Panc1 (cell line): Measurements from ENCODE around the gene NCKAP5. TPM values are rescaled to one million over a fixed set of nuclear protein-coding genes. Genes with fewer than 3 reads are reported as not detected.

ENCODE experiments used
- ATAC-seq: fragments of 200-7000 bp; cut with Tn5 transposase; 2 replicates; pipeline ENCODE4 v1.9.1; 2020; ENCODE audit warnings: mild to moderate bottlenecking, moderate library complexity
- BruUV-seq: library from RNA; stranded (reverse); fragments of 400-500 nt; replicated peaks from 2 replicates; lab custom pipeline; 2021; lab: Mats Ljungman, UMichigan
- CTCF ChIA-PET: fragments of 300-600 bp; sonication (Branson Sonifier 250); formaldehyde crosslinking; loops from one replicate; lab custom pipeline; 2022; ENCODE audit warnings: antibody characterized with exemption; lab: Charles Lee
- POLR2A ChIA-PET: fragments of 300-600 bp; sonication (Branson Sonifier 250); formaldehyde crosslinking; loops from one replicate; lab custom pipeline; 2022; ENCODE audit warnings: antibody characterized with exemption; lab: Charles Lee
- DNase-seq: peaks from one replicate; pipeline ENCODE4 v3.0.0-alpha.2; 2010; ENCODE audit warnings: low read depth, low spot score
- H3K27ac ChIP-seq: 2 replicates; pipeline ENCODE4 v1.5.1; 2011; ENCODE audit warnings: mild to moderate bottlenecking, low read length, inconsistent platforms
- H3K27me3 ChIP-seq: fragments of 200-500 bp; sonication (Bioruptor generic); 2 replicates; pipeline ENCODE4 v1.6.0; 2014; ENCODE audit warnings: low read length, inconsistent platforms; ENCODE audit not compliant: control insufficient read depth, insufficient read depth
- H3K36me3 ChIP-seq: fragments of 200-500 bp; sonication (Bioruptor generic); 2 replicates; pipeline ENCODE4 v1.5.1; 2014; ENCODE audit warnings: inconsistent platforms, mild to moderate bottlenecking, low read length, moderate library complexity; ENCODE audit not compliant: control insufficient read depth, insufficient read depth
- H3K4me1 ChIP-seq: 2 replicates; pipeline ENCODE4 v1.5.1; 2011; ENCODE audit warnings: inconsistent platforms, mild to moderate bottlenecking, low read length, moderate library complexity; ENCODE audit not compliant: control insufficient read depth, insufficient read depth
- H3K4me3 ChIP-seq, 2 experiments: 2 replicates each; pipeline ENCODE4 v1.5.1; 2011 to 2012; ENCODE audit warnings: low read depth in 2 of 2, low read length in 2 of 2, mild to moderate bottlenecking in 2 of 2, inconsistent platforms in 1 of 2, moderate library complexity in 1 of 2
- H3K9me3 ChIP-seq: fragments of 200-500 bp; sonication (Bioruptor generic); 2 replicates; pipeline ENCODE4 v1.5.1; 2014; ENCODE audit warnings: low read depth, mild to moderate bottlenecking, inconsistent platforms, low read length, moderate library complexity; ENCODE audit not compliant: control insufficient read depth, insufficient read depth
- CTCF ChIP-seq: fragments of 450-650 bp; IDR thresholded peaks from 2 replicates; pipeline ENCODE4 v1.5.1; 2017; ENCODE audit warnings: mild to moderate bottlenecking
- POLR2AphosphoS5 ChIP-seq: IDR thresholded peaks from 2 replicates; pipeline ENCODE4 v1.6.1; 2012; ENCODE audit warnings: mild to moderate bottlenecking, low read depth, low read length, moderate library complexity
- REST ChIP-seq, 2 experiments: IDR thresholded peaks; 2 replicates each; pipeline ENCODE4 v1.6.1; 2011 to 2012; ENCODE audit warnings: low read depth in 2 of 2, control low read depth in 1 of 2, low read length in 1 of 2, mild to moderate bottlenecking in 1 of 2, moderate library complexity in 1 of 2; ENCODE audit not compliant: insufficient read depth in 1 of 2
- SIN3A ChIP-seq: IDR thresholded peaks from 2 replicates; pipeline ENCODE4 v1.6.1; 2012; ENCODE audit warnings: low read depth, mild to moderate bottlenecking, low read length, moderate library complexity, borderline replicate concordance; ENCODE audit not compliant: insufficient read depth
- TCF7L2 ChIP-seq: IDR thresholded peaks from 2 replicates; pipeline ENCODE4 v1.6.1; 2011; ENCODE audit warnings: mild to moderate bottlenecking, low read depth, low read length, inconsistent platforms
- in situ Hi-C: cut with HindIII; loops from 2 replicates; pipeline ENCODE4 v1.10.0; 2016; ENCODE audit warnings: low sequenced_read_pairs, low pct_unique_long_range_greater_than_20kb
- intact Hi-C: fragments of 100-400 bp; cut with micrococcal nuclease; formaldehyde crosslinking; loops from one replicate; pipeline ENCODE4 v1.10.0; 2022; ENCODE audit not compliant: unreplicated experiment
- total RNA-seq: library from RNA; stranded (reverse); gene quantifications from one replicate; pipeline ENCODE4 v1.2.1, GENCODE V29; 2021; ENCODE audit not compliant: unreplicated experiment

Gene NCKAP5
- total RNA-seq, 1 experiment from 2014 or later, result 0.10 TPM

GRCh38 chr2:133393895-133394294 lies 174.4 kb downstream of the NCKAP5 start:
- H3K9me3 ChIP-seq, result no peaks in the 10 kb centered on the region
- in situ Hi-C loops, result no loop called here
- no peaks in the 10 kb centered on the region for H3K36me3 ChIP-seq
- H3K4me3 ChIP-seq, result no peak overlapping the region
- TF ChIP-seq POLR2AphosphoS5 (no peak), TCF7L2 (no peak), SIN3A (no peak), CTCF (no peak), REST (IDR thresholded peaks at IDR 0.05; ENCODE audit: insufficient read depth in 1 of 2, low read depth in 2 of 2, low read length in 1 of 2) (no peak)
- intact Hi-C loops, result no loop called here
- BruUV-seq, result no TSS peak
- no peak overlapping the region for H3K27ac ChIP-seq
- H3K4me1 ChIP-seq, result no peaks in the 10 kb centered on the region
- DNase-seq (no peak), ATAC-seq (no peak)
- CTCF ChIA-PET, result no interaction called here
- no peaks in the 10 kb centered on the region for H3K27me3 ChIP-seq
- POLR2A ChIA-PET, result no interaction called here

- Histone ChIP-seq H3K9me3 (no peaks in the 10 kb centered on the region), H3K27me3 (no peaks in the 10 kb centered on the region), H3K36me3 (no peaks in the 10 kb centered on the region), H3K27ac (no peak overlapping the region), H3K4me1 (no peaks in the 10 kb centered on the region), H3K4me3 (no peak overlapping the region)
- in situ Hi-C loops (no loop called here), intact Hi-C loops (no loop called here)
- ChIA-PET CTCF (no interaction called here), POLR2A (no interaction called here)
- no peak for TF ChIP-seq CTCF
- no peak for TF ChIP-seq REST (IDR thresholded peaks at IDR 0.05; ENCODE audit: insufficient read depth in 1 of 2, low read depth in 2 of 2, low read length in 1 of 2)
- TF ChIP-seq SIN3A, result no peak
- no peak for TF ChIP-seq POLR2AphosphoS5
- TF ChIP-seq TCF7L2, result no peak
- ATAC-seq (no peak), DNase-seq (no peak)
- BruUV-seq, result no TSS peak
Observed at GRCh38 chr2:133390156-133390555, 178.1 kb downstream of the NCKAP5 start.
